ENCODE measurements around the gene ASMTL.
"Not testable (repeated sequence)": the region's sequence is repeated elsewhere in the genome, so short reads cannot be mapped to it uniquely, and the experiment has no call there.

The ASMTL gene

DNA sequence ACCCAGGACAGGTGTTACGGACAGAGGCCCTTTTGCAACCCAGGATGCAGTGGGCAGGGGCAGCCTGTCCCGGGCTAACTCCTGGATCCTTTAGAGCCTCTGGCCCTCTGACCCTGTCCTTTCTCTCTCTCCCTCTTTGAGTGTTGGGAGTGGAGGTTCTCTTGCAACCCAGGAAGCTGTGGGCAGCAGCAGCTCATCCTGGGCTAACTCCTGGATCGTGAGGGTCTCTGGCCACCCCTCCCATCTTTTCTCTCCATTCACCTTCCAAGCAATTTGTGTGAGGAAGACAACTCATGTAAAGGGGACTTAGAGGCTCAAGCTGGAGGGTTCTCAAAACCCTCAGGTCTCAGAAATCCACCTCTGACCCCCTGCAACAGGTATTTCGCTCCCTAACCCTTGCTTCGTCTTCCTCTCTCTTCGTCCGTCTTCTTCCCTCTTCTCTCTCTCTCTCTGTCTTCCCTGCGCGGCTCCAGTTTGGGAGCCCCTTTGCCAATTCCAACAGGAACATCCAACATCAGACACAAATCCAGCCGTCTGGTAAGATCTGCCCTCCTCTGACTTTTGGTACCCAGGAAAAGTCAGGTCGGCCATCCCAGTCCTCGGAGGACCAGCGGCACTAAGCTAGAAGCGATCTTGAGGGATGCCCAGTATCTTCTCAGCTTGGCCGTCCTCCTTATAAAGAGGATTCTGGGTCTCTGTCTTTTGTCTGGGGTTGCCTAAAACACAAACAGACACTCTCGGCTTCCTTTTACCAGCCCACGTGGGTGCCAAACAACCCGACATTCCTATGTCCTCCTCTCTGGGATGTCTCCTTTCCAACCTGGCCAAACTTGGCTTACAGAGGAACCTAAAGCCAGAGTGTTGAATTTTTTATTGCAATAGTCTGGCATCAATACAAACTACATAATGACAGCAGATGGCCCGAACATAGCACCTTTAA, 7.9 kb downstream of the ASMTL start:
- Mint-ChIP-seq H3K4me3 (no peak overlapping the region), H3K4me1 (peaks cover 36% of the 10 kb centered on the region), H3K27me3 (no peaks in the 10 kb centered on the region), H3K36me3 (peaks cover 35% of the 10 kb centered on the region), H3K27ac (peak overlapping the region; percentile 64), H3K9me3 (peaks cover 16% of the 10 kb centered on the region)
- DNase-seq (ENCODE audit: low spot score in 2 of 2) (no peak), ATAC-seq (ENCODE audit: low read depth) (no peak)

DNA sequence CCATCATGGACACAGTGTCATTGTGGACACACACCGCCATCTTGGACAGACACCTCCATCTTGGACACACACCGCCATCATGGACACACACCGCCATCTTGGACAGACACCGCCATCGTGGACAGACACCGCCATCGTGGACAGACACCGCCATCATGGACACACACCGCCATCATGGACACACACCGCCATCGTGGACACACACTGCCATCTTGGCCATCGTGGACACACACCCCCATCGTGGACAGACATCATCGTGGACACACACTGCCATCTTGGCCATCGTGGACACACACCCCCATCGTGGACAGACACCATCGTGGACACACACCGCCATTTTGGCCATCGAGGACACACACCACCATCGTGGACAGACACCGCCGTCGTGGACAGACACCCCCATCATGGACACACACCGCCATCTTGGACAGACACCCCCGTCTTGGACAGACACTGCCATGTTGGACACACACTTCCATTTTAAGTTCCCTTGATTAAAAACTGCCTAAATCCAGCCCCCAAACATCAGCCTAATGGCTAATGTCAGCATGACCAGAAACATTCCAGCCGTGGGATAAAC, 9.1 kb downstream of the ASMTL start:
- peaks cover 12% of the 10 kb centered on the region for H3K9me3 Mint-ChIP-seq

DNA sequence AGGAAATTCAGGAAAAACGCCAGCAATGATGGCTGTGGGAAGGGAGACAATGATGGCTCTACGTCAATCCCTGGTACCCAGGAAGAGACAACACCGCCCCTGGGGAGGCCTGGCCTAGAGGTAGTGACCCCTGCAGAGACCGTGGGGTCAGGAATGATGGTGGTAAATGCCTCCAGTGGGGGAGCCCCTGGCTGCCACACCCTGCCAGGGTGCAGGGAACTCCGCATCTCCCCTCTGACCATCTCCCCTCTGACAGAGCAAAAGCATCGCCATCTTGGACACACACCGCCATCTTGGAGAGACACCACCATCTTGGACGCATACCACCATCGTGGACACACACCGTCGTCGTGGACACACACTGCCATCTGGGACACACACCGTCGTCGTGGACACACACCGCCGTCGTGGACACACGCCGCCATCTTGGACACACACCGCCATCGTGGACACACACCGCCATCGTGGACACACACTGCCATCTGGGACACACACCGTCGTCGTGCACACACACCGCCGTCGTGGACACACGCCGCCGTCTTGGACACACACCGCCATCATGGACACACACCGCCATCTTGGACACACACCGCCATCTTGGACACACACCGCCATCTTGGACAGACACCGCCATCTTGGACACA, 9.9 kb downstream of the ASMTL start:
- H3K27me3 Mint-ChIP-seq: no peaks in the 10 kb centered on the region
- no peak for ATAC-seq (ENCODE audit: low read depth)
- no peak overlapping the region for H3K27ac Mint-ChIP-seq
- no peak for DNase-seq (ENCODE audit: low spot score in 2 of 2)
- H3K36me3 Mint-ChIP-seq: peaks cover 22% of the 10 kb centered on the region
- H3K9me3 Mint-ChIP-seq: peaks cover 8% of the 10 kb centered on the region
- H3K4me3 Mint-ChIP-seq: no peak overlapping the region
- H3K4me1 Mint-ChIP-seq: peaks cover 20% of the 10 kb centered on the region

More for the DNA sequence above, 9.1 kb downstream of the ASMTL start:
- Mint-ChIP-seq H3K27me3 (no peaks in the 10 kb centered on the region), H3K4me3 (no peak overlapping the region), H3K27ac (no peak overlapping the region), H3K4me1 (peaks cover 24% of the 10 kb centered on the region), H3K36me3 (peaks cover 28% of the 10 kb centered on the region)
- ATAC-seq (ENCODE audit: low read depth): no peak
- no peak for DNase-seq (ENCODE audit: low spot score in 2 of 2)

GRCh38 chrX:1442016-1442665, 10.6 kb downstream of the ASMTL start:
- H3K27ac Mint-ChIP-seq: no peak overlapping the region
- H3K36me3 Mint-ChIP-seq: peaks cover 26% of the 10 kb centered on the region
- no peak for ATAC-seq (ENCODE audit: low read depth)
- no peak for DNase-seq (ENCODE audit: low spot score in 2 of 2)
- peaks cover 5% of the 10 kb centered on the region for H3K9me3 Mint-ChIP-seq
- H3K4me1 Mint-ChIP-seq: peaks cover 15% of the 10 kb centered on the region
- H3K27me3 Mint-ChIP-seq: no peaks in the 10 kb centered on the region
- no peak overlapping the region for H3K4me3 Mint-ChIP-seq

DNA sequence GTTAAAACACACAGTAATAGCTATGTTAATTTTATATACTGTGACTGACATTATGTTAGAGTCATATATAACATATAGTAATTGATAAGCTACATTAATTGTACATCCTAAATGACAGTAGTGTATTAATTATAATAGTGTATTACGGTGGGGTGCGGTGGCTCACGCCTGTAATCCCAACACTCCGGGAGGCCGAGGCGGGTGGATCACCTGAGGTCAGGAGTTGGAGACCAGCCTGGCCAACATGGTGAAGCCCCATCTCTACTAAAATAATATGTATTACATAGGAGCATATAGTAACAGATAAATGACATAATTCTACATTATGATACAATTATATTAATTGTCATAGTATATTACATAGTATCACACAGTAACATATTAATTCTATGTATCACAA, 12.2 kb downstream of the ASMTL start:
- DNase-seq (ENCODE audit: low spot score in 2 of 2) (no peak), ATAC-seq (ENCODE audit: low read depth) (no peak)
- H3K27ac Mint-ChIP-seq: no peak overlapping the region
- H3K9me3 Mint-ChIP-seq: peaks cover 5% of the 10 kb centered on the region
- peaks cover 34% of the 10 kb centered on the region for H3K36me3 Mint-ChIP-seq
- no peaks in the 10 kb centered on the region for H3K27me3 Mint-ChIP-seq
- H3K4me1 Mint-ChIP-seq: peaks cover 7% of the 10 kb centered on the region
- H3K4me3 Mint-ChIP-seq: no peak overlapping the region

- no peaks in the 10 kb centered on the region for H3K27me3 Mint-ChIP-seq
- H3K9me3 Mint-ChIP-seq: no peaks in the 10 kb centered on the region
- no peak for DNase-seq (ENCODE audit: low spot score in 2 of 2)
- no peak for ATAC-seq (ENCODE audit: low read depth)
- H3K36me3 Mint-ChIP-seq: peaks cover 26% of the 10 kb centered on the region
- no peak overlapping the region for H3K4me3 Mint-ChIP-seq
- H3K27ac Mint-ChIP-seq: no peak overlapping the region
- no peaks in the 10 kb centered on the region for H3K4me1 Mint-ChIP-seq
Observed at GRCh38 chrX:1435241-1435895, 17.3 kb downstream of the ASMTL start.

GRCh38 chrX:1434871-1435240, 17.9 kb downstream of the ASMTL start:
- ATAC-seq (ENCODE audit: low read depth) (no peak), DNase-seq (ENCODE audit: low spot score in 2 of 2) (no peak)
- Mint-ChIP-seq H3K4me1 (no peaks in the 10 kb centered on the region), H3K27me3 (no peaks in the 10 kb centered on the region), H3K27ac (no peak overlapping the region), H3K36me3 (peaks cover 26% of the 10 kb centered on the region), H3K9me3 (no peaks in the 10 kb centered on the region), H3K4me3 (no peak overlapping the region)

DNA sequence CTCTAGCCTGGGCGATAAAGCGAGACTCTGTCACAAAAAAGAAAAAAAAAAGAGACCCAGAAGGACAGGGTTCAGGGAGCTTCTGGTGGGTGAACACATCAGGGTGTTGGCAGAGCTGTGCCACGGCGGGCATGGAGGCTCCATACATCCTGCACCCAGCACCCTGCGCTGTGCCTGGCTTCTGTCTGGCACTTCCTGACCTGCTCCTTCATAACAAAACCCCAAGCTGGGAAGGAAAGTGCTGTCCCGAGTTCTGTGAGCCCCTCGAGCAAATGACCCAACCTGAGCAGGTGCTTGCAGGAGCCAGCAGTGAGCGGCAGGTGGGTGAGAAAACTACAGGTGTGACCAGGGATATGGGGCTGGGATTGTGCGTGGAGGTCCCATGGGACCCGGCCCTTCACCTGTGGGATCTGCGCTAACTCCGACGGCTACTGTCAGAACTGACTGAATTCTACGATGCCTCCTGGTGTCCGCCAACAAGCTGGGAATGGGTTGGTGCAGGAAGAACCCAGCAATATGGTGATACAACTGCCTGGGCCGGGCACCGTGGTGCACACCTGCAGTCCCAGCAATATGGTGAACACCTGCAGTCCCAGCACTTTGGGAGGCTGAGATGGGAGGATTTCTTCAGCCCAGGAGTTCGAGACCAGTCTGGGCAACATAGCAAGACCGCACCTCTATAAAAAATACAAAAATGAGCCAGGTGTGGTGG, 18.9 kb downstream of the ASMTL start:
- DNase-seq (ENCODE audit: low spot score in 2 of 2): no peak
- no peak for ATAC-seq (ENCODE audit: low read depth)
- Mint-ChIP-seq H3K36me3 (peaks cover 22% of the 10 kb centered on the region), H3K4me1 (no peaks in the 10 kb centered on the region), H3K27me3 (no peaks in the 10 kb centered on the region), H3K9me3 (no peaks in the 10 kb centered on the region), H3K4me3 (no peak overlapping the region), H3K27ac (no peak overlapping the region)

DNA sequence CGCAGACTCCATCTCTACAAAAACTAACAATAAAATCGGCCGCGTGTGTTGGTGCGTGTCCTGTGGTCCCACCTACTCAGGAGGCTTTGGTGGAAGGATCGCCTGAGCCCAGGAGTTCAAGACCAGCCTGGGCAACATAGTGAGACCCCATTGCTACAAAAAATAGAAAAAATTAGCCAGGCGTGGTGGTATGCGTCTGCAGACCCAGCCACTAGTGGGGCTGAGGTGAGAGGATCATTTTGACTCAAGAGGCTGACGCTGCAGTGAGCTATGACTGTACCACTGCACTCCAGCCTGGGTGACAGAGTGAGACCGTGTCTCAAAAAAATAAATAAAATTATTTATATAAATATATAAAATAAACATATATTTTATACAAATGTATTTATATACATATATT, 22.3 kb downstream of the ASMTL start:
- H3K4me3 Mint-ChIP-seq: no peak overlapping the region
- no peaks in the 10 kb centered on the region for H3K27me3 Mint-ChIP-seq
- DNase-seq (ENCODE audit: low spot score in 2 of 2): no peak
- no peak overlapping the region for H3K27ac Mint-ChIP-seq
- no peak for ATAC-seq (ENCODE audit: low read depth)
- peaks cover 11% of the 10 kb centered on the region for H3K36me3 Mint-ChIP-seq
- no peaks in the 10 kb centered on the region for H3K4me1 Mint-ChIP-seq
- no peaks in the 10 kb centered on the region for H3K9me3 Mint-ChIP-seq

GRCh38 chrX:1427756-1428155, 25.0 kb downstream of the ASMTL start:
- Mint-ChIP-seq H3K4me1 (peaks cover 13% of the 10 kb centered on the region), H3K36me3 (peaks cover 27% of the 10 kb centered on the region), H3K27ac (no peak overlapping the region), H3K27me3 (no peaks in the 10 kb centered on the region), H3K9me3 (peaks cover 10% of the 10 kb centered on the region), H3K4me3 (no peak overlapping the region)
- DNase-seq (ENCODE audit: low spot score in 2 of 2): no peak
- no peak for ATAC-seq (ENCODE audit: low read depth)

- H3K4me1 Mint-ChIP-seq: peaks cover 13% of the 10 kb centered on the region
- not testable (repeated sequence) for H3K27ac Mint-ChIP-seq; H3K27me3 Mint-ChIP-seq; ATAC-seq (ENCODE audit: low read depth); DNase-seq (ENCODE audit: low spot score in 2 of 2); H3K9me3 Mint-ChIP-seq; H3K4me3 Mint-ChIP-seq
- peaks cover 32% of the 10 kb centered on the region for H3K36me3 Mint-ChIP-seq
Observed at GRCh38 chrX:1426321-1426720, 26.4 kb downstream of the ASMTL start.

GRCh38 chrX:1425381-1425780, 27.3 kb downstream of the ASMTL start:
- no peak for DNase-seq (ENCODE audit: low spot score in 2 of 2)
- Mint-ChIP-seq H3K4me1 (peaks cover 13% of the 10 kb centered on the region), H3K4me3 (no peak overlapping the region), H3K27ac (no peak overlapping the region), H3K36me3 (peaks cover 33% of the 10 kb centered on the region), H3K27me3 (no peaks in the 10 kb centered on the region), H3K9me3 (peaks cover 10% of the 10 kb centered on the region)
- no peak for ATAC-seq (ENCODE audit: low read depth)

DNA sequence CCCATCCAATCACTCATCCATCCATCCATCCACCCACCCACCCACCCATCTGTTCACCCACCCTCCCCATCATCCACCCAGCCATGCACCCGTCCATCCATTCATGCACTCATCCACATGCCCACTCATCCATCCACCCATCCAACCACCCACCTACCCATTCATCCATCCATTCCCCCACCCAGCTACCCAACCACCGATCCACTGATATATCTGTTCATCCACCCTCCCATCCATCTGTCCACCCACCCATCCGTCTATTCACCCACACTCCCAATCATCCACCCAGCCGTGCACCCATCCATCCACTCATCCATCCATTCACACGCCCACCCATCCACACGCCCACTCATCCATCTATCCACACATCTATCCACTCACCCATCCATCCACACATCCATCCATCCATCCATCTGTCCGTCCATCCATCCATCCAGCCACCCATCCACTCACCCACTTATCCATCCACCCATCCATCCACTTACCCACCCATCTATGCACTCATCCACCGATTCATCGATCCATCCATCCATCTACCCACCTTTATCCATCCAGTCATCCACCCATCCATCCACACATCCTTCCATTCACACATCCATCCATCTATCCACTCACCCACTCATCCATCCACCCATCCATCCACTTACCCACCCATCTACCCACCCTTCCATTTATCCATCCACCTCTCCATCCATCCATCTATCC, 28.4 kb downstream of the ASMTL start:
- peaks cover 14% of the 10 kb centered on the region for H3K9me3 Mint-ChIP-seq
- peak overlapping the region; percentile 79 for H3K27ac Mint-ChIP-seq

More for the DNA sequence above, 28.4 kb downstream of the ASMTL start:
- no peaks in the 10 kb centered on the region for H3K27me3 Mint-ChIP-seq
- peaks cover 40% of the 10 kb centered on the region for H3K36me3 Mint-ChIP-seq
- ATAC-seq (ENCODE audit: low read depth) (no peak), DNase-seq (ENCODE audit: low spot score in 2 of 2) (no peak)
- H3K4me1 Mint-ChIP-seq: peaks cover 19% of the 10 kb centered on the region
- no peak overlapping the region for H3K4me3 Mint-ChIP-seq

All from memory B cell (primary cell).